Activated T-helper 1 cell treated with anti-CD3 and anti-CD28 coated beads, Interleukin-2, amount 50 U/mL, for 16 hours (primary cell): ENCODE data around the gene BTRC.
A peak's percentile ranks its signal among the peaks of the same experiment; 100 is the strongest.

Experiments used
- DNase-seq, 2 donors: peaks; one replicate each; pipeline ENCODE4 v3.0.0-alpha.2; 2020; ENCODE audit warnings: low read depth in 1 of 2, low spot score in 1 of 2

The BTRC gene

DNA sequence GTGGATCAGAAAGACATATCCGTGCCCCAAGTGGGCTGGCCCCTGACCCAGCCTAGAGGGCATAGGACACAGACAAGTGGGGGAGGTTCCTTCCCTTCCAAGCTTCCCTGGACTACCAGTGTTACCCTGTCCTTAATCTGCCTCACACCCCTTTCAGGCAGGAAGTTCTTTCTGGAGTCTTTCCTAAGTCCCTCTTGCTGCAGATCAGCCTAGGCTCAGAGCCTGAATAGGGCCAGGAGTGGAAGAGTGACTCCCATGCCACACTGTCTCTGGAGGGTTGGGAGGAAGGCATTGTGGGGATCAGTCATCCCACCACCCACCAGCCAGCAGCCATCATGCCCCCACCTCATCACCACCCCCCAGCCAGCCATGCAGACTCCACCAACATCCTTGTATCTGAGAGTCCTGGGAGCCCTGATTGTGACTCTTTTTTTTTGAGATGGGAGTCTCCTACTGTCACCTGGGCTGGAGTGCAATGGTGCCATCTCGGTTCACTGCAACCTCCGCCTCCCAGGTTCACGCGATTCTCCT, 211.5 kb downstream of the BTRC start:
- DNase-seq = no peak

DNA sequence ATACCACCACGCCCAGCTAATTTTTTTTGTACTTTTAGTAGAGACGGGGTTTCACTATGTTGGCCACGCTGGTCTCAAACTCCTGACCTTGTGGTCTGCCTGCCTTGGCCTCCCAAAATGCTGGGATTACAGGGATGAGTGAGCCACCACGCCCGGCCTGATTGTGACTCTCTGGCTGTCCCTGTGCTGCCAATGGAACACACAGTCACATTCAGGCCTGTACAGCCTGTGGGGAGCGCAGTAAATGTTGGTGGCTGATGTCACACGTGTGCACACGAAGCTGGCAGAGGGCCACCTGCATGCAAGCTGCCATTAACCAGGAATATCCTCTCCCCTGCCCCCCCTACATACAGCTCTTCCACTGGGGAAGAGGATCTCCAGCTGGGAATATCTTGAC, 212.0 kb downstream of the BTRC start:
- no peak for DNase-seq

DNA sequence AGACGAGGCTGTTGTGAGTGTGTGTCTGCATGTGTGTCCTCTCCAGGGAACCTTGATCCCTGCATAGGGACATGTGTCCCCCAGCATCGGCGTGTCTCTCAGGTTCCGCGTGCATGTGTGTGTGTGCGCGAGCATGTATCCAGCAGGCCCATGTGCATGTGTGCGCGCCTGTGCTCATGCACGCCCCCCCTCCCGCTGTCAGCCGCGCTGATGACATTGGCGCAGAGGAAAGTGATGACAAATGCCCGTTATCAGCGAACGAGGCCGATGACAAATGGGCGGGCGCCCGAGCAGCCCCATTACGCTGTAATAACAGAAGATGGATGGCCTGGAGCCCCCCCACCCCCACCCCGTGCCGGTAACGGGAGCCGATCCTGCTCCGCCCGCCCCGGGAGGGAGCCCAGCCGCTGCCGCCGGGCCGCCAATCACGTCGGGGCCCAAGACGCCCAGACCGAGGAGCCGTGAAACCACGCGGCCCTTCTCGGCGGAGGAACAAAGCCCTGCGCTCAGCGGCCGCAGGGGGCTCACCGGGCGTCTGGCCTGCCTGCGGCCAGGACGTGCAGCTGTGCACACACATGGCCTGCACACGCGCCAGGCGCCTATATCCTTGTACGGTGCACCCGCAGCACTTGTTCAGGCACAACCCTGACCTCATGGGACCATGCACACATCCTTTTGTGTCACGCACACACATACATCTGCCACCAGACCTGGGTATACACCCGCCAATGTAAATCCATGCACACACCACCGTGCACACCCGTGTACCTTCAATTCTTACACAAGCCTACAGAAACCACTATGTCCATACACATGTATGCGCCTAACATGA, 212.6 kb downstream of the BTRC start:
- no peak for DNase-seq

DNA sequence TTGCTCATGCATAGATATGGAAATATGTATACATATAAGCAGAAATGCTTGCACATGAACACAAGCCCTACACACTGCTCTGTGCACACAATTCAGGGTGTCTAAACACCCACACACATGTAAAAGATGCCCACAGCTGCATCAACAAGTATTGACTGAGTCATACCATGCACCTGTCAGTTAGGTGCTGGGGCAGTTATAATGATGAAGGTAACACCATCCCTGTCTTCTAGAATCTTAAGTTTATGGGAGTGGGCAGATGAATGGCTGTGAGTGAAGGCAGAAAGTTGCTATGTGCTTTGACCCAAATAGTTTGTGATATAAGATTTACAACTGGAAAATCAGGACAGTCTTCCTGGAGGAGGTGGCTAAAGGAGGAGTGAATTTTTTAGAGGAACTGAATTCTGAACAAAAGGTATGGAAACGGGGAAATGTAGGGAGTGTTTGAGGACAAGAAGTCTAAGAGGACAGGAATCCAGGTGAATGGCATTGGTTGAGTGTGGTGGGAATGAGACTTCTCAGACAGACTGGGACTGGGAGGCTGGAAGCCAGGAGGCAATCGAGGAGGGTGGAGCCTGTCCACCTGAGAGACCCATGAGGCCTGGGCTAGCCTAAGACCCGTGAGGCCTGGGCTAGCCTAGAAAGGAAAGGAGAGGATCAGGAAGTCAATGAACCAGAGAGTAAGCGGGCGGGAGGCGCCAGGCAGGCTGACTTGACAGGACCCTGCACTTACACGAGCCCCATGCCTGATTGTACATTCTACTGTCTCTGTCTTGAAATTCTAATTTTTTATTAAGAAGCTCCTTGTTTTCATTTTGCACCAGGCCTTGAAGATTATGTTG, 213.4 kb downstream of the BTRC start:
- no peak for DNase-seq

DNA sequence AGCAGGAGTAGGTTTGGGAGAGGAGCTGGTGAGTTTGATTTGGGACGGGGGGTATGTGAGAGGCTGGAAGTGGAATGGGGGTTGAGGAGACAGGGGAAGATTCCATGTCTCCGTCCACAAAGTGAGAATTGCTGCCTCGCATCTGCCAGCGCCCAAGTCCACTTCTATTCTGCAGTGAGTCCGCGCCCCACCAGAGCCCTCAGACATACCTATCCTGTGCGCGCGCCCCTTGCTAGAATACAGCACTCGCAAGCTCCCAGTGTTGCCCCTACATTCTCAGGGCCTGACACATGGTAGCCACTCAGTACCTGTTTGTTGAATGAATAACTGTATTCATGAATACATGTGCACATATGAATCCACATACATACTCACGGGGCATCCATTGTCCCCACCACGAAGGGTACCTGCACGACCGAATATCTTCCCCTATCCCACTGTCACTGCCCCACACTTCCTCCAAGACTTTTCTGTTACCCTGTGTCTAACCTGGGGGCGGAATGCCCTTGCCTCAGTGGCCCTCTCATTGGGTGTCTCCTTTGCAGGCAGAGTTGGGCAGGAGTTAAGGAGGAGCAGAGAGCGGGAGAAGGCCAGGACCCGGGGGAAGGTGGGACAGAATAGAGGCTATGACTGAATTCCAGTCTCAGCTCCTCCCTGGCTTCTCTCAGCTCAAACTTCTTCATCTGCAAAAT, 214.2 kb downstream of the BTRC start:
- no peak for DNase-seq

DNA sequence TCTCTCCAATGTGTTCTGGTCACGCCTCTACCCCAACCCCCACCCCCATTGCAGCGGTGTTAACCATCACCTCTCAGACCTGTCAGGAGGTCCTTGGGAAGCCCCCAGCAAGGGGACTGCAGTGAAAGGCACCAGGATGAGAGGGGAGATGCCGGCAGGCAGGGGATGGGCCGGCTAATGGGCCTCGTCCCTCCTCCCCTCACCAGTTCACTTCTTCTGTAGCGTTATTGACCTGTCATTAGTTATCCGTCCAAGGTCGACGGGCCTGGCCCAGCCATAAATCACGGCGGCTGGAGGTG, 215.3 kb downstream of the BTRC start:
- DNase-seq = no peak

DNA sequence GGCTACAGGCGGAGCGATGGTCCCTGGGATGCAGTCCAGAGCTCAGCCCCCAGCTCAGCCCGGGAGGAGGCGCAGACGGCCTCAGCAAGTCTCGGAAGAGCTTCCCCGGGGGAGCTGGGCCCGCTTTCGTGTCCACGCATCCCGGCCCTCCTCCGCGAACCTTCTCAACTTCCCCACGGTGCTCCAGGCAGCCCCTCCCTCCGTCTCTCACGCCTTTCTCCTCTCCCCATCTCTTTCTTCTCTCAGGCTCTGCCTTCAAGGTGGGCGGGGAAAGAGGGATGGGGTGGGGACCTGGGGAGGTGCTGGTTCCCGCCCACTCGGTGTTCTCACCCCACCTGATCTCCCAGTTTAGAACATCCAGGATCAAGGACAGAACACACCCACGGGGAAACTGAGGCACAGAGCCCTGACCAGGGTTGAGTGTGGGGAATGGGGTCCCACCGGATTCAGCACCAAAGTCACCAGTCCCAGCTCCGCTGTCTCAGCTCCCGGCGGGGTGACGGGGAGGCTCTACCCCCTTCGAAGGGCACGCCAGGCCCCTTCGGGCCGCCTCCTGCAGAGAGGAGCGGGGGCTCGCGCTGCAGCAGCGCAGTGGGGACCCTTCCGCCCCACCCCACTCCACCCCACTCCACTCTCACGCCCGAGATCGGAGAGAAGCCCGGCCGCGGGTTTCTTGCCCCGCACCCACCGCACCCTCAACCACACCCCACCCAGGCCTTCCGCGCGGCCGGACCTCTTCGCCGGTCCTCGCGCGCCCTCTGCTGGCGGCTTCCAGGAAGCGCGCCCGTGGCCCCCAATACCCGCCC, 215.9 kb downstream of the BTRC start:
- DNase-seq = peak; percentile 67 to 73

DNA sequence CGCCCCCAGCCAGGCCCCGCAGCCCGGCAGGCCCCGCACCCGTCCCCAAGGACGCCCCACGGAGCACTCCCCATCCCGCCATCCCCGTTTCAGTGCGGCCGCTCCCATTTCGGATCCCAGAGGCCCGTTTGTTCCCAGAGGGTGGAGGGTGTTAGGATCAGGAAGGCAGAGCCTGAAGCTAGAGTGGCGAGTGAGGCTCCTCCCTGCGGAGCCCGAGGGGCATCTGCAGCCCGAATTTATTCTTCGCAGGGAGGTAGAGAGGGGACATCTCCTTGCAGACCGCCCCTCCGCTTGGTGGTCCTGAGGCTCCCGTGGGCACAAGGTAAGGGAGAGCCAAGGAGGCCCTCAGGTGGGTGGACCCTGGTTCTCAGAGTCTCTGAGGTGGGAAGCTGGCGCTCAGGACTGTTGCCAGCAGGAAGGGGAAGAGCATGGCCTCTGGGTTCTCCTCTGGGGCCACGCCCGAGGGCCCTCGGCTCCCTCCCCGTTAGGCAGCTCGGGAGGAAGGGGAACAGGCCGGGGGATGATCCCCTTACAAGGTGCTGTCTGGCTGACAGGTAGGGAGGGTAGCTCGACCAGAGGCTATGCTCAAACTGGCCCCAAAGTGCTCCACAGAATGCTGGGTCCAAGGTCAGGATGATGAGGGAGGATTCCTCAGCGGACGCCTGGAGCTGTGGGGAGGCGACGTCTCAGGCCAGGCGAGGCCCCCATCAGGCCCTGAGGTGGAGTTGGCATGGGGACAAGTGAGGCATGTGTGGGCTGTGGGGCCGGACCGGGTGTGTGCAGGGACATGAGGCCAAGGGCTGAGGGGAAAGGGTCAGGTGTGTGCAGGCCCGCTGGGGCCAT, 216.7 kb downstream of the BTRC start:
- DNase-seq = no peak

DNA sequence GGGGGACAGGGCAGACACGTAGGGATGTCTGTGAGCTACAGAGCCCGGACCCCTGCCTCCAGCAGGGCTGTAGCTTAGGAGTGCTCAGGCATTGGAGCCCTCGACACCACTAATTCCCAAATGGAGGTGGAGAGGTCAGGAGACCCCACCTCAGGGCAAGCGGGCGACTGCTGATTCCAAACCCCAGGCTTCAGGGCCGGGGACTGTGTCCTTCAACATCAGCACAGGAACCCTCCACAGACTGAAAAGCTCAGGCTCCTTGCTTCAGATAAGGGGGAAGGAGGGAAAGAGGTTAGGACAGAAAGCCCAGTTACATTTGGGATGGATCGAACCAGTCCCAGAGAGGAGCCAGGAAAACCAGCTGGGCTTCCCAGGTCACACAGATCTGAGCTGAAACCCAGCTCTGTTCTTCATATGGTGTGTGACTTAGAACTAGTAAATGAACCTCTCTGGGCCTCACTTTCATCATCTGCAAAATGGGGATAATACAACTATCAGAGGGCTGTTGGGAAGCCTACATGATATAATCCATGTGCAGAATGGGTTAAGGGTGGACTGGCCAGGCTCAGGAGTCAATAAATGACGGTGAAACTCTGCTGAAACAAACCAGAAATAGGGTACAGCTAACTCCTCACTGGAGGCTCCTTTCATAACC, 217.4 kb downstream of the BTRC start:
- no peak for DNase-seq

DNA sequence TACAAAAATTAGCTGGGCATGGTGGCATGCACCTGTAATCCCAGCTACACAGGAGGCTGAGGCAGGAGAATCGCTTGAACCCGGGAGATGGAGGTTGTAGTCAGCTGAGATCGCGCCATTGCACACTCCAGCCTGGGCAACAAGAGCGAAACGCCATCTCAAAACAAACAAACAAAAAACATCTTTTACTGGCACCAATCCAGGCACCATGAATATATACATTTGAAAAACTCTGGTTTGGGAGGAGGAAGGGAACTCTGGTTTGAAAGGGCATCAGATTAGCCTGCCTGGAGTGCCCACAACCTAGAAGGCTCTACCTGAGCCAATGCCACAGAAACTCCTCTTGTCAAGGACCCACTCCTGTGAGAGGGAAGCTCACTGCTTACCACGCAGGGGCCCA, 218.2 kb downstream of the BTRC start:
- DNase-seq = no peak

DNA sequence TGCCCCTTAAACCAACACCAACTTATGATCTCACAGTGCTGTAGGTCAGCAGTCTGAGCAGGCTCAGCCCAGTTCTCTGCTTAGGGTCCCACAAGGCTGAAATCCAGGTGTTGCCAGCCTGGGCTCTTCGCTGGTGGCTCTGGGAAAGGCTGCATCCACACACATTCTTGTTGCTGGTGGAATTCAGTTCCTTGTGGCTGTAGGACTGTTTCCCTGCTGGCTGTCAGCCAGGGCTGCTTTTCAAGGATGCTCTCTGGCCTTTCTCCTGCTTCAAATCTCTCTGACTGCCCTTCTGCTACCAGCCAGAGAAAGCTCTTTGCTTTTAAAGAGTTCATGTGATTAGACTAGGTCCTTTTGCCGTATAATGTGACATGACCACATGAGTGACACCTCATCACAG, 218.8 kb downstream of the BTRC start:
- DNase-seq = no peak

DNA sequence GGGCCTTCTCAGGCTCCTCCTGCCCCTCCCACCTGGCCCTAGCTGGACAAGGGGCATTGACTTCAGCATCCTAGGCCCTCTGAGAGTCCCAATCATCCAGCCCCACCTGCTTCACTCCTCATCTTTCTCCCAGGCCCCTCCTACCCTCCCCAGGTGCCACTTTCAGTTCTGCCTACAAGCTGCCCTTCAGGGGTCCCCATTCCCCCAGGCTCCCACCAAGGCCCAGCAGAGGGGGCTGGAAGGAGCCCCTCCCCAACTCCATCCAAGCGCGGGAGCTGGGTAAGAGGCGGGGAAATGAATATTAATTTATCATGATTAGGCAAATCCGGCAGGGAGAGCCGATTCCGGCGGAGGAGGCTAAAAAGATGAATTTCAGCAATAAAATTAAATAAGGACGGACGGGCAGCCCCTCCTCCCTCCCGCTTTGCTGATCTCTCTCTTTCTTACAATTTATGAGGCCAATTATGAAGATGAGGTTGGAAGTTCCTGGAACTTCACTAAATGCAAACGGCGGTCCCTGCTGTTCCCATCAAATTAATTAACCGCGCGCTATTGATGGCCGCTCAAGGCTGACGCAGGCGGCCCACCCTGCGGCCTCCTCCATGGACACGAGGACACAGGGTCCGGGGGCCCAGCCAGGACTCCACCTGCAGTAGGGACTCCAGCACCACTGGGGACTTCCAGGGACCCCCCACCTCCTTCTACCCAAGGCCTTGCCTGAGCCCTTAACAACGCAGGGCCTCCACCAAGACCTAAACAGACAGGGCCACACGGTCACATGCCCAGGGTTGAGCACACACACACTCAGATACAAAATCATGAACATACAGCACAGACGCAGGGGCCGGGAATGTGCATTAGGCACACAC, 220.2 kb downstream of the BTRC start:
- no peak for DNase-seq

DNA sequence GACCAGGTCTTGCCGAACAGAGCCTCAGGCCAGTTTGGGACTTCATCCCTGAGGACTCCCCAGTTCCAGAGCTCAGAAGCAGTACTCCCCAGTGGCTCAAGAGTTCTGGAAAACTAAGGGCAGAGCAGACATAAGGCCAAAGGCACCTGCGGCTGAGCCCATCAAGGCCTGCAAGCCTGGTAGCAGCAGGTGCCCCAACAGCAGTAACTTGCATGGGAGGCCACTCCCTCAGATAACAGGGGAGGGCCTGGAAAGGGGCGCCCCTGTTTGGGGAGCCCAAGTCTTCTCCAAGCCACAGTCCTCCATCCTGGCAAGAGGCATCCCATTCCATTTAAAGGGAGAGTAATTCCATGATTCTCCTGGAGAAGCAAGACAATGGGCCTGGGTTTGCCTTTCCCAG, 221.1 kb downstream of the BTRC start:
- no peak for DNase-seq

DNA sequence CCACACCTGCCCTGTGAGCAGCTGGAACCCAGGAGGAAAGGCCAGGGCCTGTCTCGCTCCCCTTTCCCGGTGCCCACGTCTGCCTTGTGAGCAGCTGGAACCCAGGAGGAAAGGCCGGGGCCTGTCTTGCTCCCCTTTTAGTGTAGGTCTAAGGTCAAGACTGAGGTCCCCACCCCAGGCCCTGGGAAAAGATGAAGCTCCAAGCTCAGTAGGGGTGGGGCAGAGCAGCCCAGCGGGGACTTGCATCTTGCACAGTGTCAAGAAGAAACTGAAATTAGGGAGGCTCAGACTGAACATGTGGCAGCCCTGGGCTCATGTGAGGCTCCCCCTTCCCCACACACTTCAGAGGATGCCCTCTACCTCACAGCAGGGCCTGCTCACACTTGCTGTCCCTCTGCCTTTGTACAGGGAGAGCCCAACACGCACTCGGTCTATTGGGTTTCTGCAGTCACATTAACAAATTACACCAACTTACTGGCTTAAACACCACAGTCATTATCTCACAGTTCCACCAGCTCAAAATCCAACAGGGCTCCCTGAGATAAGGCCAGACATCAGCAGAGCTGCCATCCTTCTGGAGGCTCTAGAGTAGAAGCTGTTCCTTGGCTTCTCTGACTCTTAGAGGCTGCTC, 221.7 kb downstream of the BTRC start:
- DNase-seq = no peak

DNA sequence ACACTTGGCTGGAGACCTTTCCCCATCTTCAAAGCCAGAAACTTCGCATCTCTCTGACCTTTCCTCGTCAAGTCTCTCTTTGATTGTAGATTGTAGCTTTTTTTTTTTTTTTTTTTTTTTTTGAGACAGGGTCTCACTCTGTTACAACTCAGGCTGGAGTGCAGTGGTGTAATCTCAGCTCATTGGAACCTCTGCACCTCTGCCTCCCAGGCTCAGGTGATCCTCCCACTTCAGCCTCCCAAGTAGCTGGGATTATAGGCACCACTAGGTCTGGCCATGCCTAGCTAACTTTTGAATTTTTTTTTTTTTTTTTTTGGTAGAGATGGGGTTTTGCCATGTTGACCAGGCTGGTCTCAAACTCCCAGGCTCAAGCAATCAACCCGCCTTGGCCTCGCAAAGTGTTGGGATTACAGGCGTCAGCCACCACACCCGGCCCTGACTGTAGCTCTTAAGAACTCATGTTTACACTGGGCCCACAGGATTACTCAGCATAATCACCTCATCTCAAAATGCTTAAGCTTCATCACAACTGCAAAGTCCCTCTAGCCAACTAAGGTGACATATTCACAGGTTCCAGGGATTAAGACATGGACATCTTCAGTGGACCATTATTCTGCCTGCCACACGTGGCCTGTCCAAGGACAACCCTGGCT, 222.4 kb downstream of the BTRC start:
- DNase-seq = no peak

DNA sequence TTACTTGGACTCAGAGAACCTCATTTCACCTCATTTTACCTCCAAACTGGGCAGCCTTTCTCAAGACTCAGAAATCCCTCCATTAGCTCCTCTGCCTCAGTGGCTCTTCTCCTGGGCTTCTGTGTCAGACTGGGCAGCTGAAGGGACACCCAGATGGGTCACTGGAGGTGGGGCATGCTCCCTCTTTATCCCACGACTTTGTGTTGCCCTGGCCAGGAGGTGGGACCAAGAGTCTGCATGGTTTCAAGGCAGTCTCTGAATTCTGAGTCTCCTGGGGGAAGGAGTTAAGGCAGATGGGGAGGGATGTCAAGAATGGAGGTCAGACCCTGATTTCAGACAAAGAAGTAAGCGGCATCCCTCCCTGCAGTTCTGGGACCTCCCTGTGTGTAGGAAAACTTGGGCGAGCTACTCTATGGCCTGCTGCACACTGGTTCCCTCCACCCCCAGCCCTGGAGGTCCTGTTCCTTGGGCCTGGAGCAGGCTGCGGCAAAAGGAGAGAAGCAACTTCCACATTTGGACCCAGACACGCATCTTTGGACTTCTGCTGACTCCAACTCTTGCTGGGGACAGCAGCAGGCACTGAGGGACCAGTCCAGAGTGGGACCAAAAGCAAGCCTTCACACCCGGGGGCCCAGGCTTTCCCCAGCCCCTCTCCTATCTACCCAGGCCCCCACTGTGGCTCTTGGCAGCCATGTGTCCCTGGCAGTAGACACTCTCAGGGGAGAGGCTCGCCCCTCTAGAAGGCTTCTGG, 223.3 kb downstream of the BTRC start:
- DNase-seq = no peak

DNA sequence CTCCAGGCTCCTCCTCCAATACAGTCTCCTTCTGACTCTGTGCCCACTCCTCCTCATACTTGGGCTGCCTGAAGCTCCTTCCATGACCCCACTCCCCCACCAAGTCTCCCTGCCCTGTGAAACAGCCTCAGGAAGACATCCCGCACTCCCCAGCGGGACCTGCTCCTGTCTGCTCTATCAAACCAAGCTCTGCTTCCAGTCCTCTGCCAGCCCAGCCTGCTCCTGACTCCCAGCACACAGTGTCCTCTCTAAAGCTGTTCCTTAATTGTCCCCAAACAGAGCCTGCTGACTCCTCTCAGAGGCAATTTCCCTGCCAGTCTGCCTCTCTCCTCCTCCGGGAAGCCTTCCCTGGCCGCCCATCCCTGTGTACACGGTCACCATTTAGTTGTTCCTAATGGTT, 224.2 kb downstream of the BTRC start:
- DNase-seq = no peak
